GM18909 (cell line): Measurements from ENCODE around the gene DDIT4.
"Not testable (repeated sequence)": the region's sequence is repeated elsewhere in the genome, so short reads cannot be mapped to it uniquely, and the experiment has no call there.

Experiments used
- ATAC-seq: cut with Tn5 transposase; IDR thresholded peaks from one replicate; pipeline ENCODE4 v1.9.1; 2021; ENCODE audit warnings: mild to moderate bottlenecking; ENCODE audit not compliant: unreplicated experiment, poor library complexity

DDIT4 gene

GRCh38 chr10:72273410-72274212 is at the start of gene DDIT4:
DDIT4 (plus strand) TSS chr10:72273924; CDS start chr10:72274217, 293 bp downstream.
- ATAC-seq = peak; percentile 86

- not testable (repeated sequence) for ATAC-seq
Measured at GRCh38 chr10:72224191-72224590, 49.5 kb upstream of the DDIT4 start.

- ATAC-seq = no peak
Measured at GRCh38 chr10:72226418-72227027, 47.2 kb upstream of the DDIT4 start.

- no peak for ATAC-seq
Measured at GRCh38 chr10:72227826-72228225, 45.9 kb upstream of the DDIT4 start.

GRCh38 chr10:72228318-72228751 is 45.4 kb upstream of the DDIT4 start:
- ATAC-seq = no peak

GRCh38 chr10:72229261-72230251 is 44.2 kb upstream of the DDIT4 start:
- no peak for ATAC-seq

- no peak for ATAC-seq
Measured at GRCh38 chr10:72233621-72234020, 40.1 kb upstream of the DDIT4 start.

GRCh38 chr10:72234560-72235095 is 39.1 kb upstream of the DDIT4 start:
- no peak for ATAC-seq

GRCh38 chr10:72235544-72236279 is 38.0 kb upstream of the DDIT4 start:
- no peak for ATAC-seq

GRCh38 chr10:72238392-72239175 is 35.1 kb upstream of the DDIT4 start:
- ATAC-seq = no peak

GRCh38 chr10:72239409-72239808 is 34.3 kb upstream of the DDIT4 start:
- no peak for ATAC-seq

- no peak for ATAC-seq
Measured at GRCh38 chr10:72240371-72240770, 33.4 kb upstream of the DDIT4 start.

- ATAC-seq = no peak
Measured at GRCh38 chr10:72241691-72242252, 32.0 kb upstream of the DDIT4 start.

- ATAC-seq = no peak
Measured at GRCh38 chr10:72242675-72243074, 31.0 kb upstream of the DDIT4 start.

GRCh38 chr10:72243822-72244437 is 29.8 kb upstream of the DDIT4 start:
- ATAC-seq = no peak

GRCh38 chr10:72244573-72245038 is 29.1 kb upstream of the DDIT4 start:
- no peak for ATAC-seq

GRCh38 chr10:72245949-72246525 is 27.7 kb upstream of the DDIT4 start:
- ATAC-seq = no peak
